NCI-H1092 (cell line): ENCODE measurements around the gene NCOA3.

Experiments used
- DNase-seq: peaks from one replicate; lab custom pipeline; 2025; lab: John Stamatoyannopoulos, UW

The NCOA3 gene

GRCh38 chr20:47598911-47599744 lies 97.4 kb downstream of the NCOA3 start:
- no peak for DNase-seq

- no peak for DNase-seq
These were observed 99.4 kb downstream of the NCOA3 start for GRCh38 chr20:47600967-47601547.

- DNase-seq, result no peak
These were observed 101.6 kb downstream of the NCOA3 start for GRCh38 chr20:47603260-47603659.

GRCh38 chr20:47605673-47606413 lies 104.2 kb downstream of the NCOA3 start:
- no peak for DNase-seq

- DNase-seq, result peak; percentile 94
These were observed 104.8 kb downstream of the NCOA3 start for GRCh38 chr20:47606414-47606982.

GRCh38 chr20:47606983-47607613 lies 105.4 kb downstream of the NCOA3 start:
- DNase-seq, result no peak

- DNase-seq, result no peak
These were observed 107.3 kb downstream of the NCOA3 start for GRCh38 chr20:47609001-47609400.

GRCh38 chr20:47610247-47610944 lies 108.7 kb downstream of the NCOA3 start:
- no peak for DNase-seq

- no peak for DNase-seq
These were observed 109.2 kb downstream of the NCOA3 start for GRCh38 chr20:47610945-47611250.

GRCh38 chr20:47611785-47612184 lies 110.1 kb downstream of the NCOA3 start:
- no peak for DNase-seq

GRCh38 chr20:47612670-47613069 lies 111.0 kb downstream of the NCOA3 start:
- no peak for DNase-seq

- no peak for DNase-seq
These were observed 113.1 kb downstream of the NCOA3 start for GRCh38 chr20:47614703-47615309.

GRCh38 chr20:47618479-47618878 lies 116.8 kb downstream of the NCOA3 start:
- no peak for DNase-seq

- peak; percentile 6 for DNase-seq
These were observed 119.4 kb downstream of the NCOA3 start for GRCh38 chr20:47620808-47621805.

GRCh38 chr20:47622118-47622665 lies 120.5 kb downstream of the NCOA3 start:
- no peak for DNase-seq

- DNase-seq, result no peak
These were observed 121.5 kb downstream of the NCOA3 start for GRCh38 chr20:47623206-47623605.

- DNase-seq, result no peak
These were observed 125.9 kb downstream of the NCOA3 start for GRCh38 chr20:47627540-47627939.

- DNase-seq, result no peak
These were observed 128.2 kb downstream of the NCOA3 start for GRCh38 chr20:47629907-47630306.

GRCh38 chr20:47631078-47631477 lies 129.4 kb downstream of the NCOA3 start:
- no peak for DNase-seq

- DNase-seq, result no peak
These were observed 133.6 kb downstream of the NCOA3 start for GRCh38 chr20:47635256-47635655.
